HTR-8/SVneo (cell line): ENCODE results near the gene ALG8.

Source experiments
- DNase-seq: peaks from one replicate; pipeline ENCODE4 v3.0.0; 2011; ENCODE audit warnings: low spot score, mixed read lengths; ENCODE audit not compliant: insufficient read length
- FAIRE-seq: peaks from 2 replicates; lab custom pipeline; 2011; peaks lifted over from hg19 to GRCh38; lab: Jason Lieb, UNC

Gene ALG8

GRCh38 chr11:78161346-78161745 lies 21.9 kb upstream of the ALG8 start:
- DNase-seq (no peak), FAIRE-seq (no peak)

GRCh38 chr11:78160557-78160956 lies 21.1 kb upstream of the ALG8 start:
- DNase-seq (no peak), FAIRE-seq (no peak)

GRCh38 chr11:78158987-78159652 lies 19.7 kb upstream of the ALG8 start:
- DNase-seq (no peak), FAIRE-seq (no peak)

- DNase-seq: no peak
- FAIRE-seq: no peak
Observed at GRCh38 chr11:78156127-78156844, 16.9 kb upstream of the ALG8 start.

- no peak for FAIRE-seq
Observed at GRCh38 chr11:78151804-78152203, 12.4 kb upstream of the ALG8 start.

GRCh38 chr11:78150754-78151153 lies 11.3 kb upstream of the ALG8 start:
- FAIRE-seq (no peak), DNase-seq (no peak)

More at GRCh38 chr11:78151804-78152203, 12.4 kb upstream of the ALG8 start:
- DNase-seq: no peak

- no peak for FAIRE-seq
- no peak for DNase-seq
Observed at GRCh38 chr11:78150346-78150745, 10.9 kb upstream of the ALG8 start.

- DNase-seq (no peak), FAIRE-seq (no peak)
Observed at GRCh38 chr11:78149646-78150045, 10.2 kb upstream of the ALG8 start.

GRCh38 chr11:78147807-78148206 lies 8.4 kb upstream of the ALG8 start:
- DNase-seq (no peak), FAIRE-seq (no peak)

- FAIRE-seq: no peak
- no peak for DNase-seq
Observed at GRCh38 chr11:78145511-78146025, 6.1 kb upstream of the ALG8 start.

- FAIRE-seq: no peak
Observed at GRCh38 chr11:78140392-78141077, 1.1 kb upstream of the ALG8 start.

GRCh38 chr11:78138694-78139421 lies 568 bp downstream of the ALG8 start:
- no peak for FAIRE-seq
- DNase-seq: peak; percentile 27

More at GRCh38 chr11:78140392-78141077, 1.1 kb upstream of the ALG8 start:
- no peak for DNase-seq

- FAIRE-seq: no peak
- no peak for DNase-seq
Observed at GRCh38 chr11:78138291-78138690, 1.1 kb downstream of the ALG8 start.

GRCh38 chr11:78132475-78132874 lies 7.0 kb downstream of the ALG8 start:
- FAIRE-seq (no peak), DNase-seq (no peak)

GRCh38 chr11:78131956-78132355 lies 7.5 kb downstream of the ALG8 start:
- no peak for DNase-seq

GRCh38 chr11:78127403-78127802 lies 12.0 kb downstream of the ALG8 start:
- no peak for FAIRE-seq
- DNase-seq: no peak

More at GRCh38 chr11:78131956-78132355, 7.5 kb downstream of the ALG8 start:
- no peak for FAIRE-seq

- no peak for DNase-seq
- no peak for FAIRE-seq
Observed at GRCh38 chr11:78112582-78113275, 26.7 kb downstream of the ALG8 start.

- FAIRE-seq (no peak), DNase-seq (no peak)
Observed at GRCh38 chr11:78111298-78111697, 28.1 kb downstream of the ALG8 start.

- no peak for DNase-seq
- no peak for FAIRE-seq
Observed at GRCh38 chr11:78110830-78111229, 28.6 kb downstream of the ALG8 start.

GRCh38 chr11:78110351-78110750 lies 29.1 kb downstream of the ALG8 start:
- DNase-seq (no peak), FAIRE-seq (no peak)
